Prostate gland (tissue), 2 donors: ENCODE results near the gene CEBPZ.
"Not testable (repeated sequence)": the region's sequence is repeated elsewhere in the genome, so short reads cannot be mapped to it uniquely, and the experiment has no call there.

ENCODE experiments used
- CTCF ChIP-seq, 4 experiments: fragments of 200-600 bp in 2 of 4; fragments of 450-650 bp in 2 of 4; sonication (generic) in 2 of 4; IDR thresholded peaks; 1 replicate in 3 of 4; 2 replicates in 1 of 4; pipeline ENCODE4 v1.5.1; 2016 to 2019; ENCODE audit warnings: antibody characterized with exemption in 4 of 4, mild to moderate bottlenecking in 2 of 4, moderate library complexity in 2 of 4
- POLR2A ChIP-seq: fragments of 450-650 bp; IDR thresholded peaks from one replicate; pipeline ENCODE4 v1.6.1; 2016; ENCODE audit warnings: antibody characterized with exemption, mild to moderate bottlenecking

- not testable (repeated sequence) for TF ChIP-seq CTCF (IDR thresholded peaks at IDR 0.05); POLR2A
Measured at GRCh38 chr2:37206760-37207159, 24.6 kb downstream of the CEBPZ start.
